HepG2 (cell line): ENCODE data around the gene USP10. TPM values are rescaled to one million over a fixed set of nuclear protein-coding genes. Genes with fewer than 3 reads are reported as not detected.
A peak's percentile ranks its signal among the peaks of the same experiment; 100 is the strongest.

Experiments used
- GATAD1 ChIP-seq: IDR thresholded peaks from 2 replicates; pipeline ENCODE4 v1.6.1; 2016; ENCODE audit warnings: missing genetic modification reagents, missing compliant biosample characterization
- HMGA1 ChIP-seq: sonication (generic); formaldehyde crosslinking; conservative IDR thresholded peaks from 2 replicates; pipeline ENCODE4 v1.4.0; 2020; ENCODE audit warnings: missing genetic modification reagents
- MAFG ChIP-seq: sonication (generic); formaldehyde crosslinking; IDR thresholded peaks from 2 replicates; pipeline ENCODE4 v1.5.1; 2020; ENCODE audit warnings: mild to moderate bottlenecking, missing genetic modification reagents
- NFE2L2 ChIP-seq: fragments of 150-350 bp; IDR thresholded peaks from 2 replicates; pipeline ENCODE4 v1.6.1; 2014; ENCODE audit warnings: low read length
- NFIC ChIP-seq: IDR thresholded peaks from 2 replicates; pipeline ENCODE4 v1.6.1; 2012; ENCODE audit warnings: mild to moderate bottlenecking, low read length, inconsistent platforms
- PAX8 ChIP-seq: sonication (generic); formaldehyde crosslinking; IDR thresholded peaks from 2 replicates; pipeline ENCODE4 v1.8.0; 2022; ENCODE audit warnings: mild to moderate bottlenecking, missing genetic modification reagents, borderline replicate concordance
- SIX4 ChIP-seq: sonication (generic); formaldehyde crosslinking; IDR thresholded peaks from 2 replicates; pipeline ENCODE4 v1.4.0; 2020; ENCODE audit warnings: missing genetic modification reagents
- STAT6 ChIP-seq: sonication (generic); formaldehyde crosslinking; IDR thresholded peaks from 2 replicates; pipeline ENCODE4 v1.4.0; 2020; ENCODE audit warnings: missing genetic modification reagents, mild to moderate bottlenecking, borderline replicate concordance
- ZEB1 ChIP-seq: IDR thresholded peaks from 2 replicates; pipeline ENCODE4 v1.6.1; 2012; ENCODE audit warnings: mild to moderate bottlenecking, low read depth, inconsistent platforms; ENCODE audit not compliant: insufficient replicate concordance
- ZFP36L1 ChIP-seq: sonication (generic); formaldehyde crosslinking; IDR thresholded peaks from 2 replicates; pipeline ENCODE4 v1.8.0; 2022; ENCODE audit warnings: mild to moderate bottlenecking, missing genetic modification reagents, moderate library complexity
- ZFP37 ChIP-seq: sonication (generic); formaldehyde crosslinking; IDR thresholded peaks from 2 replicates; pipeline ENCODE4 v1.4.0; 2020; ENCODE audit warnings: missing genetic modification reagents, borderline replicate concordance
- ZNF674 ChIP-seq: sonication (generic); formaldehyde crosslinking; IDR thresholded peaks from 2 replicates; pipeline ENCODE4 v1.5.0; 2020; ENCODE audit warnings: low read depth, mild to moderate bottlenecking, missing genetic modification reagents
- ZNF790 ChIP-seq: sonication (generic); formaldehyde crosslinking; IDR thresholded peaks from 2 replicates; pipeline ENCODE4 v1.8.0; 2022; ENCODE audit warnings: missing genetic modification reagents, mild to moderate bottlenecking, borderline replicate concordance
- polyA plus RNA-seq, 8 experiments: library from polyadenylated mRNA; depleted of rRNA in 3 of 8; stranded (reverse) in 7 of 8; unstranded in 1 of 8; fragments of >200 nt; fragmentation: Illumina TruSeq in 4 of 8; extraction: Trizol in 4 of 8; gene quantifications; 2 replicates each; pipeline versions ENCODE4 v1.2.1 to v1.2.3, GENCODE V29; 2011 to 2016; ENCODE audit warnings: low read depth in 4 of 8, missing spikeins in 1 of 8, mixed read lengths in 1 of 8; ENCODE audit not compliant: insufficient read depth in 1 of 8
- total RNA-seq, 5 experiments: library from RNA; depleted of rRNA; stranded (reverse); fragments of >200 nt; fragmentation: Illumina TruSeq; extraction: Trizol; gene quantifications; 2 replicates each; pipeline ENCODE4 v1.2.3, GENCODE V29; 2016; ENCODE audit warnings: low read depth in 1 of 5
- TF ChIP-seq, protein P1 (sequence below): IDR thresholded peaks from 2 replicates; pipeline ENCODE4 v1.6.1; 2012; ENCODE audit warnings: low read depth, low read length, improper control_type of control experiment
- TF ChIP-seq, protein P2 (sequence below): sonication (generic); formaldehyde crosslinking; IDR thresholded peaks from 2 replicates; pipeline ENCODE4 v1.4.0; 2020; ENCODE audit warnings: missing genetic modification reagents
- TF ChIP-seq, protein P3 (sequence below), 2 experiments: sonication (generic) in 1 of 2; formaldehyde crosslinking in 1 of 2; IDR thresholded peaks; 2 replicates each; pipeline versions ENCODE4 v1.4.0 to v1.6.1; 2016 to 2020; ENCODE audit warnings: borderline replicate concordance in 1 of 2, low read depth in 1 of 2, mild to moderate bottlenecking in 1 of 2, missing genetic modification reagents in 1 of 2

USP10 gene
- total and polyA plus RNA-seq, 2 of the 13 experiments (the other 11 are each of a cell fraction or from before 2014, with no cell fraction given): 79.1 to 122 TPM

DNA sequence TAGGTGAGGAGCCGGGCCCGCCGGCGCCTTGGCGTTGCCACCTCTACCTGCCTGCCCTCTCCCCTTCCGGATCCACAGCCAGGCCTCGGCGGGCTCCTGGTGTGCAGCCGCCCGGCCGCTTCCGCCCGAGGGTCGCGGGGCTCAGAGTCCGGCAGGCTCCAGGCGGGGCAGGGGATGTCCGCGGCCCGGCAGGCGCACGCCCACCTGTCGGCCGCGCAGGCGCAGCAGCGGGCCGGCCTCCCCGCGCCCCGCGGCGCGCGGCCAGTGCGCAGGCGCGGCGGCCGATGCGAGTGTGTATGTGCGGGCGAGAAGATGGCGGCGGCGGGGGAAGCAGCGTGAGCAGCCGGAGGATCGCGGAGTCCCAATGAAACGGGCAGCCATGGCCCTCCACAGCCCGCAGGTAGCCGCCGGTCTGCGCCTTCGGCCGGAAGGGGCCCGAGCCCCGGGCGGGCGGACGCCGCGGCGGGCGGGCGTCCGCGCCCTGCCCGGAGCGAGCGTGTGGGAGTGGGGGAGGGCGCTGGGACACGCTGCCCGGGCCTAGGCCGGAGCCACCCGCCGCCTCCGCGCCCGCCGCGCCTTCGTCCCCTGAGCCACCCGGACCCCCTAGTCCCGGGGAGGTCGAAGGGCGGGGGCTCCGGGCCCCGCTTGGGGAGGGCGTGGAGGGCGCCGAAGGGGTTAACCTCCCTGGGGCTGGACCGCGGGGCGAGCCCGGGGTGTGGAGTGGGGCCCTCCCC lies at the start of gene USP10 (continued):
- TF ChIP-seq, protein P1, sequence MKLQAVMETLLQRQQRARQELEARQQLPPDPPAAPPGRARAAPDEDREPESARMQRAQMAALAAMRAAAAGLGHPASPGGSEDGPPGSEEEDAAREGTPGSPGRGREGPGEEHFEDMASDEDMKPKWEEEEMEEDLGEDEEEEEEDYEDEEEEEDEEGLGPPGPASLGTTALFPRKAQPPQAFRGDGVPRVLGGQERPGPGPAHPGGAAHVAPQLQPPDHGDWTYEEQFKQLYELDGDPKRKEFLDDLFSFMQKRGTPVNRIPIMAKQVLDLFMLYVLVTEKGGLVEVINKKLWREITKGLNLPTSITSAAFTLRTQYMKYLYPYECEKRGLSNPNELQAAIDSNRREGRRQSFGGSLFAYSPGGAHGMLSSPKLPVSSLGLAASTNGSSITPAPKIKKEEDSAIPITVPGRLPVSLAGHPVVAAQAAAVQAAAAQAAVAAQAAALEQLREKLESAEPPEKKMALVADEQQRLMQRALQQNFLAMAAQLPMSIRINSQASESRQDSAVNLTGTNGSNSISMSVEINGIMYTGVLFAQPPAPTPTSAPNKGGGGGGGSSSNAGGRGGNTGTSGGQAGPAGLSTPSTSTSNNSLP: no peak
- no peak for TF ChIP-seq SIX4
- peak; percentile 82 for TF ChIP-seq GATAD1 (CRISPR knock-in tag)
- TF ChIP-seq HMGA1: no peak
- TF ChIP-seq STAT6 (CRISPR knock-in tag): no peak; the same call in 1 of the 2 replicates
- TF ChIP-seq NFE2L2: no peak
- TF ChIP-seq PAX8 (CRISPR knock-in tag): no peak
- no peak for TF ChIP-seq MAFG (CRISPR knock-in tag)
- TF ChIP-seq, protein P2, sequence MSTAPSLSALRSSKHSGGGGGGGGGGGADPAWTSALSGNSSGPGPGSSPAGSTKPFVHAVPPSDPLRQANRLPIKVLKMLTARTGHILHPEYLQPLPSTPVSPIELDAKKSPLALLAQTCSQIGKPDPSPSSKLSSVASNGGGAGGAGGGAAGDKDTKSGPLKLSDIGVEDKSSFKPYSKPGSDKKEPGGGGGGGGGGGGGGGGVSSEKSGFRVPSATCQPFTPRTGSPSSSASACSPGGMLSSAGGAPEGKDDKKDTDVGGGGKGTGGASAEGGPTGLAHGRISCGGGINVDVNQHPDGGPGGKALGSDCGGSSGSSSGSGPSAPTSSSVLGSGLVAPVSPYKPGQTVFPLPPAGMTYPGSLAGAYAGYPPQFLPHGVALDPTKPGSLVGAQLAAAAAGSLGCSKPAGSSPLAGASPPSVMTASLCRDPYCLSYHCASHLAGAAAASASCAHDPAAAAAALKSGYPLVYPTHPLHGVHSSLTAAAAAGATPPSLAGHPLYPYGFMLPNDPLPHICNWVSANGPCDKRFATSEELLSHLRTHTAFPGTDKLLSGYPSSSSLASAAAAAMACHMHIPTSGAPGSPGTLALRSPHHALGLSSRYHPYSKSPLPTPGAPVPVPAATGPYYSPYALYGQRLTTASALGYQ (CRISPR knock-in tag): peak; percentile 88
- no peak for TF ChIP-seq ZNF790 (CRISPR knock-in tag)
- no peak; the same call in 1 of the 2 replicates for TF ChIP-seq ZFP37 (CRISPR knock-in tag)
- no peak for TF ChIP-seq NFIC
- TF ChIP-seq ZFP36L1: no peak
- peak; percentile 23 for TF ChIP-seq ZEB1
- TF ChIP-seq, protein P3, sequence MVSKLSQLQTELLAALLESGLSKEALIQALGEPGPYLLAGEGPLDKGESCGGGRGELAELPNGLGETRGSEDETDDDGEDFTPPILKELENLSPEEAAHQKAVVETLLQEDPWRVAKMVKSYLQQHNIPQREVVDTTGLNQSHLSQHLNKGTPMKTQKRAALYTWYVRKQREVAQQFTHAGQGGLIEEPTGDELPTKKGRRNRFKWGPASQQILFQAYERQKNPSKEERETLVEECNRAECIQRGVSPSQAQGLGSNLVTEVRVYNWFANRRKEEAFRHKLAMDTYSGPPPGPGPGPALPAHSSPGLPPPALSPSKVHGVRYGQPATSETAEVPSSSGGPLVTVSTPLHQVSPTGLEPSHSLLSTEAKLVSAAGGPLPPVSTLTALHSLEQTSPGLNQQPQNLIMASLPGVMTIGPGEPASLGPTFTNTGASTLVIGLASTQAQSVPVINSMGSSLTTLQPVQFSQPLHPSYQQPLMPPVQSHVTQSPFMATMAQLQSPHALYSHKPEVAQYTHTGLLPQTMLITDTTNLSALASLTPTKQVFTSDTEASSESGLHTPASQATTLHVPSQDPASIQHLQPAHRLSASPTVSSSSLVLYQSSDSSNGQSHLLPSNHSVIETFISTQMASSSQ (IDR thresholded peaks at IDR 0.05; ENCODE audit: low read depth): no peak
- TF ChIP-seq, protein P3 (CRISPR knock-in tag; IDR thresholded peaks at IDR 0.05; ENCODE audit: borderline replicate concordance): peak; percentile 32; the same call in 1 of the 2 replicates
- no peak; the same call in 1 of the 2 replicates for TF ChIP-seq ZNF674 (CRISPR knock-in tag)
